Measurements from ENCODE around the gene LEFTY1. TPM values are rescaled to one million over a fixed set of nuclear protein-coding genes. Genes with fewer than 3 reads are reported as not detected.

The LEFTY1 gene
- total and polyA plus RNA-seq, 9 of the 15 experiments (the other 6 are each of a cell fraction or from before 2014, with no cell fraction given): 0.07 to 0.24 (median 0.17) TPM; not detected in 5

- WGBS (ENCODE audit: insufficient coverage, low coverage, missing lambda C conversion rate): 92% methylated on average over 11 of the region's 11 CpGs
- ChIA-PET CTCF (ENCODE audit: low intra/inter-chr PET ratio) (no interaction called here), POLR2A (interaction anchor here (0.6 to 1.1 kb wide), 3 partner anchors 8 to 392 kb away, joined by 3 read pairs; no protein-coding TSS in a partner anchor)
- Histone ChIP-seq H3K36me3 (ENCODE audit: control insufficient read depth, insufficient read depth, low read length) (peaks cover 86% of the 10 kb centered on the region), H3K4me3 (no peak overlapping the region), H3K79me2 (ENCODE audit: control insufficient read depth, insufficient read depth, low read length) (peaks cover 11% of the 10 kb centered on the region), H4K20me1 (replicated peaks; ENCODE audit: control insufficient read depth, insufficient read depth, low read length) (peaks cover 7% of the 10 kb centered on the region; the same call in 1 of the 2 replicates), H3K27ac (ENCODE audit: extremely low read depth, low read depth, low read length) (no peak overlapping the region), H3K9me3 (replicated peaks; ENCODE audit: control insufficient read depth, insufficient read depth, low read depth, low read length) (no peaks in the 10 kb centered on the region), H3K4me2 (ENCODE audit: insufficient read depth, low read length) (no peak overlapping the region), H3K4me1 (replicated peaks in 1 of 2; ENCODE audit: control insufficient read depth in 2 of 2, insufficient read depth in 2 of 2, low read length in 2 of 2) (peaks cover 3 to 7% of the 10 kb centered on the region in 2 experiments; a peak in 3 of 5 replicates), H3K27me3 (ENCODE audit: control insufficient read depth in 2 of 2, insufficient read depth in 2 of 2, low read length in 2 of 2) (no peaks in the 10 kb centered on the region), H3K9me1 (ENCODE audit: control insufficient read depth, insufficient read depth, low read length) (peaks cover 2% of the 10 kb centered on the region), H2AFZ (ENCODE audit: low read depth, low read length) (no peak overlapping the region), H3K9ac (ENCODE audit: insufficient read depth in 1 of 2, low read depth in 2 of 2, low read length in 2 of 2) (no peak overlapping the region)
- no TSS peak for BruUV-seq (replicated peaks)
- FAIRE-seq: no peak
- no peak for DNase-seq (ENCODE audit: extremely low read depth in 1 of 4, low spot score in 3 of 4)
- in situ Hi-C loops (cut with MboI): no loop called here
- intact Hi-C loops (cut with micrococcal nuclease): no loop called here
- no peak for TF ChIP-seq GABPB1 (CRISPR knock-in tag; IDR thresholded peaks at IDR 0.05)
- peak; percentile 49 for TF ChIP-seq RBFOX2 (IDR thresholded peaks at IDR 0.05; ENCODE audit: low read depth, low read length)
- TF ChIP-seq POLR2G (IDR thresholded peaks at IDR 0.05; ENCODE audit: low read depth, low read length): peak; percentile 47; the same call in 1 of the 2 replicates
- TF ChIP-seq ZFP1 (CRISPR knock-in tag; IDR thresholded peaks at IDR 0.05): no peak
- TF ChIP-seq ZNF12 (CRISPR knock-in tag; IDR thresholded peaks at IDR 0.05): no peak
- TF ChIP-seq, protein P1, sequence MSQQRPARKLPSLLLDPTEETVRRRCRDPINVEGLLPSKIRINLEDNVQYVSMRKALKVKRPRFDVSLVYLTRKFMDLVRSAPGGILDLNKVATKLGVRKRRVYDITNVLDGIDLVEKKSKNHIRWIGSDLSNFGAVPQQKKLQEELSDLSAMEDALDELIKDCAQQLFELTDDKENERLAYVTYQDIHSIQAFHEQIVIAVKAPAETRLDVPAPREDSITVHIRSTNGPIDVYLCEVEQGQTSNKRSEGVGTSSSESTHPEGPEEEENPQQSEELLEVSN (IDR thresholded peaks at IDR 0.05; ENCODE audit: borderline replicate concordance in 1 of 2, extremely low read depth in 1 of 2, insufficient read depth in 1 of 2, insufficient read length in 1 of 2, low read depth in 1 of 2, low read length in 1 of 2, poor library complexity in 1 of 2, severe bottlenecking in 1 of 2): no peak
- no peak for TF ChIP-seq THAP12 (CRISPR knock-in tag; IDR thresholded peaks at IDR 0.05)
- no peak for TF ChIP-seq ZBED1 (IDR thresholded peaks at IDR 0.05)
- TF ChIP-seq ZBTB12 (CRISPR knock-in tag; IDR thresholded peaks at IDR 0.05): no peak
- no peak for TF ChIP-seq MYNN (IDR thresholded peaks at IDR 0.05)
- no peak for TF ChIP-seq MYNN (CRISPR knock-in tag; IDR thresholded peaks at IDR 0.05)
- TF ChIP-seq GATAD2A (IDR thresholded peaks at IDR 0.05): no peak
- no peak for TF ChIP-seq IRF2 (CRISPR knock-in tag; IDR thresholded peaks at IDR 0.05)
- TF ChIP-seq KLF16 (IDR thresholded peaks at IDR 0.05): no peak
- ATAC-seq: no peak
These were observed 14.5 kb downstream of the LEFTY1 start for GRCh38 chr1:225874431-225874830.

Data from K562 (cell line).